IPS-NIHi7 (cell line): ENCODE measurements around the gene ASPG.

ENCODE experiments used
- DNase-seq: peaks from one replicate; pipeline ENCODE4 v3.0.0; 2012; ENCODE audit warnings: mixed read lengths; ENCODE audit errors: extremely low spot score

Gene ASPG

DNA sequence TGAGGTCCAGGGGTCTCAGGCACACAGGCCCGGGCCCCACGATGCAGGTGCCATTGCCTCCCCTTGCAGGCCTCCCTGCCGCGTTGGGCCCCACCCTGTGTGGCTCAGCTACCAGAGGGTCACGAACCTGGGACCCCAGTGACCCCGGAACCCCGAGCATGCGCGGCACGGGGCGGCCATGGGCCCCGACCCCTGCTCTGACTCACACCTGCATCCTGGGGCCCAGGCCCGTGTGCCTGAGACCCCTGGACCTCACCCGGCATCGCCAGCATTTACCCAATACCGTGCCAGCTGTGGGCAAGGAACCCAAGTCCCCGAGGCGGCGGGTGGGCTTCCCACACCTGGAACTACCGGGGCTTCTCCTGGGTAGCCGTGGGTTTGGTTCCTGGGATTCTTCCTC is 78.0 kb downstream of the ASPG start:
- DNase-seq: no peak

DNA sequence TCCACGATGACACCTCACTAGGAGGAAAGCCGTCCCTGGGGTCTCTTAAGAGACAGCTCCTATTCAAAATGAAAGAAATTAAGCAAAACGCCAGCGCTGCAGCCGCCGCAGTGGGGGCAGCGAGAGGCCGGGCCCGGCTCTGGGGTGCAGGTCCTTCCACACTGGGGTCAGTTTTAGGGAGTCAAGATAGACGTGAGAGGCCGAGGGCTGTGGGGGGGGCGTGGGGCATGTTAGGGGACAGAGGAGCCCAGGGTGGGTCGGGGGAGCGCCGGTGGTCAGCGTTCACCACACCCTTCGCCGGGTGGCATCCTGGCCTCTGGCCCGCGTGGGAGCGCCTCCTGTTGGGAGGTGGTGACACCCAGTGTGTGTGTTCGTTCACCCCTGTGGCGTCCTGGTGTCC is 78.5 kb downstream of the ASPG start:
- DNase-seq: no peak

GRCh38 chr14:104164512-104164911 is 79.0 kb downstream of the ASPG start:
- DNase-seq: no peak
